LoVo (cell line): ENCODE measurements around the gene LSP1.

Experiments
- DNase-seq: peaks from one replicate; pipeline ENCODE4 v3.0.0-alpha.2; 2016; ENCODE audit warnings: low spot score

The LSP1 gene

DNA sequence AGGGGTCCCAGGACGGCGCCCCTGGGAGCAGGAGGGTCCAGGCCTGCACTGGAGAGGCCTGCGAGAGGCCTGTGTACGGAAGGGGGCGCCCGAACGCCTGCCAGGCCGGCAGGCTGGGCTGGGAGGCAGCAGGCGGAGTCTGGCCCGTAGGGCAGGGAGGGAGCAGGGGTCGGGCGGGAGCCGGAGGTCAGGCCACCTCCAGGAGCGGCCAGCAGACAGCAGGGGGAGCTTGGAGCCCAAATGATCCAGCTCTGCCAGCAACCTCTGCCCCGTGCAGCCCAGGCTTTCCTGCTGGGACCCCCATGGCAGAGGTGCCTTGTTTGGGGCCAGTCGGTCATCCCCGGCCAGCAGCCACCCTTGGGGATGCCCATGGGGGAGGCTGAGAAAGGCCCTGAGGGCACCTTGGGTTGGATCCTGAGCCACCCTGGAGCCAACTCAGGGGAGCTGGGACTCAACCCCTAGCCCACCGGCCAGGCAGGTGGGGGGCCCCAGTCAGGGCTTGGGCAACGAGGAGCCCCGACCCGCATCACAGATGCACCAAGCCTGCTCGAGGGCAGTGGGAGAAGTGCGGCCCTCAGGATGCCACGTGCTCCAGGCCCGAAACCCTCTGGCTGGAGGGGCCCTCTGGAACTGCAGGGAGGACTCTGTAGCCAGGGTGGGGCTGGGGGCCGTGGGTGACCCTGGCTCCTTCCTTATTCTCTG is 27.7 kb upstream of the LSP1 start:
- no peak for DNase-seq

DNA sequence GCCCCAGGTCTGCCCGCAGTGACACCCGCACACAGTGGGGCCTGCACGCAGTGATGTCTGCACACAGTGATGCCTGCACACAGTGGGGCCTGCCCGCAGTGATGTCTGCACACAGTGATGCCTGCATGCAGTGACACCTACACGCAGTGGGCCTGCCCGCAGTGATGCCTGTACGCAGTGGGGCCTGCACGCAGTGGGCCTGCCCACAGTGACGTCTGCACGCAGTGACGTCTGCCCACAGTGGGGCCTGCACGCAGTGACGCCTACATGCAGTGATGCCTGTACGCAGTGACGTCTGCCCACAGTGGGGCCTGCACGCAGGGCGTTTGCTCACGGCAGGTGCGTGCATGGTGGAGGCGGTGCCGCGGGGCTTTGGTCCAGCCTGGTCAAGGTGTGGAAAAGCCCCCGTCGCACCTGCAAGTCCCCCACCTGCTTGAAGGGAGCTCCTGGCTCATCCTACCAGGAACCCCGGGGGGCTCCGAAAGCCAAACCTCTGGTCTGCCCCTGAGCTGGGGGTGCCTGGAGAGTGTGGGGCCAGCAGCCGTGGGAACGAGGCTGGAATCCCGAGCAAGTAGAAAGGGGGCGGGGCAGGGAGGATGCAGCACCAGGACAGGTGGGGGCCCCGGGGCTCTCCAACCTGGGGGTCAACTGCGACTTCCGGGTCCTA is 27.0 kb upstream of the LSP1 start:
- no peak for DNase-seq

DNA sequence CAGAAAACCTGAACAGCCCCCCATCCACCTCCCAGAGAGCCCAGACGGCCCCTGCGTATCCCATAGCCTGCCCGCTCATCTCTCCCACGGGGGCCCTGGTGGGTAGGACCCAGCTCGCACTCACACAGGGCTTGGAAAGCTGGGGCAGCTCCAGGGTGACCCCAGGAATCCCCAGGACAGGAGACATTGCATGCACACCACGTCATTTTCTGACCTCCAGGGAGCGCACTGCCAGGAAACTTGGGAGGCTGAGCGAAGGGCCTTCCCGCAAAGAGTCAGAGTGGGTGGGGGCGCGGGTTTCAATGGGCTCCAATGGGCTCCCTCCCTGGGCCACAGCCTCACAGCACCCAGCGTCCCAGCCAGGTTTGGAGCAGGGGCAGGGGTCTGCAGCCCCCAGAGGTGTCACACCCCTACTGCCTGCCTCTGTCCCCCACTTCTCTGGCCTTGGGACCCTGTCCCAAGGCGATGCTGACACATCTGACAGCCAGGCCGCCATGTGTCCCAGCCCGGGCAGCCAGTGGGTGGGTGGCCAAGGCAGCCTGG is 26.3 kb upstream of the LSP1 start:
- DNase-seq, result no peak

DNA sequence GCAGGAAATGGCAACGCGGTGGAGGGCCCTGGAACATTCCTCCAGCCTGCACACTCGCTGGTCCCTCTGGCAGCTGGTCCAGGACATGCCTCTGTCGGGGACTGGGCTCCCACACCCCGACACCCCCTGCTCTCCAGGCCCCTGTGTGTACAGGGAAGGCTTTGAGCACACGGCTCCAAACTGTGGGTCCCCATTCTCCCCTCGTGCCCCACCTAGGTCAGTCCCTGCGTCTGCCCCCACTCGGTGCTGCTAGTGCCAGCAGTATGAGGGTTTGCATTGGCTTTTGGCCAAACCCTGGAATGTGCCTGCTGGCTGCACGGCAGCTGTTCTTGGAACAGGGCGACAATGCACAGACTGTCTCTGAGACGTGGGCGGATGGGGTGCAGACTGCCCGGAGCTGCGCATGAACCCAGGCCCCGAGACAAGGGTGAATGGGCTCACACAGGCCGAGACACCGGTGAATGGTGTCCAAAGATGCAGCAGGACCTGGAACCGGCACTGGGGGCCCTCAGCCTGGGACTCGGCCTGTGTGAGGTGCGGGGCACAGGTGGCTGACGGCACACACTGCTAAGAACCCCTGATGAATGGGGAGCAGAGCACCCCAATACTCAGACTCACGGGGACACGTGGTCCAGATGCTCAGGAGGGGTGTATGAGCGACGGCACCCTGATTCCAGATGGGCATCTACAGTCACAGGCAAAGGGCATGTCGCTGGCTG is 25.6 kb upstream of the LSP1 start:
- DNase-seq, result peak; percentile 53

DNA sequence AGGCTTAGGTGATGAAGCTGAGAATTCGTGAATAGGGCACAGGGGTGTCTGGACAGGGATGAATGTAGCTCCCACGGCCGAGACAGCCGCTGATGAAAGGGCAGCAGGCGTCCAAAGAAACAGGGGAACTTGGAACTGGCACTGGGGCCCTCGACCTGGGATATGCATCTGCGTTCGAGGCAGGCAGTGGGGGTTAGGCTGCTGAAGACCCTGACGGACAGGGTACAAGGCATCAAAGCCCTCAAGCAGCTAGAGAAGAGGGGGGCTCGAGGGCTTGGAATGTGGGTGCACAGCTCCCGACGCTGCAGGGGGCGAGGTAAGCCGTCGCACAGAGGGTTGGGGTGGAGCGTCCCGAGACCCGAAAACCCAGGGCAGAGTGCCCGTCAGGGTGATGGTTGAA is 25.0 kb upstream of the LSP1 start:
- DNase-seq, result no peak

DNA sequence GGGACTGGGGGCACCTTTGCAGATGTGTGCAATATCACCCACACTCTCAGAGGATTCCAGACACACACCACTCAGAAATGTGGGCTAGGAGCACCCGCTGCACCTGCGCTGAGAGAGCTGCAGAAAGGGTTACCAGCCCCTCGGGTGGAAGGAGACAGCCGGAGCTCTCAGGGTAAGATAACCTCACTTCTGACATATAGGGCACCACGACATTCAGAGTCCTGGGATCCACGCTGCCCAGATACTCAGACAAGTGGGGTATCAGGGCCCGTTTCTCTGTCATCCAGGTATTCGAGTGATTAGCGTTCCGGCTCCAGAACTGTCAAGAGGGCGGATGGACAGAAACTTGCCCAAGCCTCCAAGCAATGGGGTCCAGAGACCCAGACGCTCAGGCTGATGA is 24.3 kb upstream of the LSP1 start:
- DNase-seq, result no peak

DNA sequence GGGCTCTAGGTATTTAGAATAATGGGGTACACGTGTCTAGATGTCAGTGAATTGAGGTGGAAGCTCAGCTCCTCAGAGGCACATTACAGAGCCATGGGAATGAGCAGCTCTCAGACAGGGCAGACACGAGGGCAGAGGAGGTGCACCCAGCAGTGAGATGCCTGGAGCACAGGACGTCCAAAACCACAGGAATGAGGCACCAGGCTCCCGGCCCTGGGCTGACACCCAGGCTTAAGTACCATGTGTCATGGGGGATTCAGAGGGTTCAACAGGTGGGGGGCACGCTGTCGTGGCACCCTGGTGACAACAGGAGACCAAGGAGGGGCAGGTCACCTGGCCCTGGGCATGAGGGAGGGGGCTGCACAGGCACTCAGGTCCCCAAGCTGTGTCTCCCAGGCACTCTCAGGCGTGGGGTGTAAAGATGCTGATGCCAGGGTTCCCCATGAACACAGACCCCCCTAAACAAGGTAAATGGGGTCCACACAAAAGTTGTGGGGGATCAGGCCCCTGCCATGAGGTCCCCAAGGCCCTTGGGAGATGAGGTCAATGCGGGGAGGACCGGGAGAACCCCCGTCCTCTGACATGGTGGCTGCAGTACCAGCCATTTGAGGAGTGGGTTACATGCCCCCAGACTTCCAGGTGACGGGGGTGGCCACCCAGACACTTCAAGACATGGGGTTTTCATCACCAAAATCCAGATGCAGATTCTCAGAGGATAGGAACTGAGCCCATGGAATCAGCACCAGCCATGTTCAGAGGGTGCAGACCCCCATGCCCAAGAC is 23.7 kb upstream of the LSP1 start:
- peak; percentile 39 for DNase-seq

DNA sequence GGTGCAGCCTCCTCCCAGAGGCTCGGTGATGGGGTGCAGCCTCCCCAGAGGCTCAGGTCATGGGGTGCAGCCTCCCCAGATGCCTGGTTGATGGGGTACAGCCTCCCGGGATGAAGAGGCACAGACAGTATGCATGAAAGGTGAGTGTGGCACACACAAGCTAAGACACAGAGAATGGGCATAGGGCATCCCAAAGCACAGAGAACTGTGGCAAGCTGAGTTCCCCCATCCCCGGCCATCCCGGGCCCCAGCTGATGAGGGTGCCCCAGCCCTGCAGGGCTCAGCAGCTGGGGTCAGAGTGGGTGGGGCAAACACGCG is 22.9 kb upstream of the LSP1 start:
- no peak for DNase-seq

DNA sequence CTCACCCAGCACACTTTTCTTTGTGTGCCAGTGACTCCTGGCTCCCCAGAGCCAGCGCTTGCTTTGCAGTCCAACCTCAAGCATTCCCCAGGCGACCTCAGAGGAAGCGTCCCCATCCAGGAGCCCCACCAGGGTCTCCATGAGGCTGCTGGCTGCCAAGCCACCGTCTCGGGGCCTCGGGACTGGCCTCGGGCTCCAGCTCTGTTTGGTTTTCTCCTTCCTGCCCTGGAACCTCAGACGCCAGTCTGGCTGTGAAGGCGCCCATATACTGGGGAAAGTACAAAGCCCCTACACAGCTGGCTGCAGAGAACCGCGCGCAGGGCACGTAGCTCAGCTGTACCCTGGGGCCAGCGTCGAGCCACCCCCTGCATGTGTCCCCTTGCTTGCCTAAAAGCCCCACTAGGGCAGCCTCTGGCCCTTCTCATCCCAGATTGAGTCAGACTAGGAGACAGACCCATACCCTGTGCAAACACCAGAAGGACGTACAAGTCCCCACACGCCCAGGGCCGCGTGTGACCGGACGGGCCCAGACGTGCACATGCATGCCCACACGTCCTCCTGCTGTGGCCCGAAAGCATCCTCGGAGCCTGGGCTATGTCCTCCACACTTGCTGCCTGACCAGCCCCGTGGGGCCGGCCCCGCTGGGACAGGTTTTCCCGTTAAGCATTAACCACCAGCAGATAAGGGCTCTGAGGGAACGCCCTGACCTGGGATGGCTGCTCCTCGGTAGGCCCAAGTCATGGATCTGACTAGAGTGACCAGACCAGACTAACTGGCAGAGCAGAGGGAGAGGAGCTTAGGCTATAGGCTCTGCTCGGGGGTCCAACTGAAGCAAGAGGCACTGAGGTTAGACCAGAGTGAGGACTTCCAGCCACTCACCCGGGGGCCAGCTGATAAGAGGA is 22.3 kb upstream of the LSP1 start:
- DNase-seq, result peak; percentile 74

DNA sequence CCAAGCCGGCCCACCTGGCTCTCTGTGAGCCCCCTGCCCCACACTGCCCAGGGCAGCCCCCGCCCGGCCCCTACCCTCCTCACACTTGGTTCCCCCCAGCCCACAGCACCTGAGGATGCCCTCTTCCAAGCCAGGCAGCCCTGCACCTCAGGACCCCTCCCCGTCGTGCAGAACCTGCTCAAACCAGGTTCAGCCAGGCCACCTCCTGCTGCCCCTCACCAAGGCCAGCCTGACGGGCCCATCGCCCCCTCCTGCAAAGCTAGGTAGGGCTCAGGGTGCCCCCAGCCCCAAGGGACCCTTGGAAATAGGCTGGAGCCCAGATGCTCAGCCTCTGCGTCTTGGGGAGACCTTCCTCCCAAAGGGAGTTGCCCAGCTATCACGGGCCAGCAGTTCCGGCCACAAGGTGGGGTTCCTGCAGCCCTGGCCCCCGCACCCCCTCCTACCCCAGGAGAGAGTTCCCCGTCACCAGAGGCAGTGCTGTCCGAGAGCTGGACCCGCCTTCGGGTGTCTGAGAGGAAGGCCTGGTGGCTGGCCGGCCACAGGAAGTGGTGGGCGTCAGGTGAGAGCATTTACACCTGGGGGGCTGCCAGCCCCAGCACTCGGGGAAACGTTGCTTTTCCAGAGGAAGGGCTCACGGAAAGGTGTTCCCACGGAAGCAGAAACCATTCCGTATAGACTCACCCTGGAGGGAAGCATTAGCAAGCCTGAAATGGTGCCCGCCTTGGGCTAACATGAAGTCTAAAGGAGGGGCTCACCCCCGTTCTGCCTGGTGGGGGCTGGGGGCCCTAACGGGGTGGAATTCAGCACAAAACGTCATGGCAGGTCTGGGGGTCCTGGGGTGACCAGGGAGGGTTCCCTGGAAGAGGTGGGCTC is 21.3 kb upstream of the LSP1 start:
- DNase-seq, result no peak

DNA sequence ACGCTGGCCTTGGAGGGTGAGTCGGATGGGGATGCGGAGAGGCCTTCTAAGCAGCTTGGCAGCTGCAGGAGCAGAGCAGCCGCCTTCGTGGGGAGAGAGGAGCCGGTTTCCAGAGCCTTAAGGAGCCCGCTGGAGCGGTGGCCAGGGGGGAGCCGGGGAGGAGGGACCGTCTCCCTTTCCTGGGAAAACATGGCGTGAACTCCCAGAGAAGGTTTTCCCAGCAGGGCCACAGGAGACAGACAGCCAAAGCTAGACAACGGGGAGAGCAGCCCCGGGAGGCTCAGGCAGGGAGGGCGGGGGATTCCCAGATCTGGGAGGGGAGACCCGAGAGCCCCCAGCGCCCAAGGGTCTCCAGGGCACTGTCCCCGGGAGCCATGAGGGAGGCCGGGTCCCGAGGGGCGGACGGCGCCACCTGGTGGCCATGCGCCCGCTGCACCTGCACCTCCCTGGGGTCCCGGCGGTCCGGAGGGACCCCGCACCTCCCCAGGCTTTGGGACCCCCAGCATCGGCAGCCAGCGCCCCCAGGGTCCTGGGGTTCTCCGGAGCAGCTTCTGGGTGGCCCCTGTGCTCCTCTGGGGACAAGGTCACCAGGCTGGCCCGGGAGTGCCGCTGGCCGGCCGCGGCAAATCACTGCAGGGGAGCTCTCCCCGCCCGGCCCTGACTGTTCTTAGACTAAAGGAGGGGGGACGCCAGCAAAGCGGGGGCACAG is 20.5 kb upstream of the LSP1 start:
- peak; percentile 40 for DNase-seq

DNA sequence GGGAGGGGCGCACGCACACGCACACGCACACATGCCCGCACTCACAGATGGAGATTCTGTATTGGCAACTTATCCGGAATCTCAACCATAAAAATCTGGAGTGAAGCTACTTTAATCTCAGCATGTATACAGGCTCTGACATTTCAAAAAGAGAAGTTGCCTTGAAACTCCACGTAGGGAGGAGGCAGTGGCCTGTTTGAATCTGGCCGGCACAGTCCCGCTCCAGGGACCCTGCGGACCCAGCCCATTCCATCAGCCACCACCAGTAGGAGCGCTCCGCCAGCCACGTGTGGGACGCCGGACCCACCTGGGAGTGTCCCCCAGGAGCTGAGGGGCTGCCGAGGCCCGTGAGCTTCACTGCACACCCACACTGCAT is 20.0 kb upstream of the LSP1 start:
- no peak for DNase-seq

DNA sequence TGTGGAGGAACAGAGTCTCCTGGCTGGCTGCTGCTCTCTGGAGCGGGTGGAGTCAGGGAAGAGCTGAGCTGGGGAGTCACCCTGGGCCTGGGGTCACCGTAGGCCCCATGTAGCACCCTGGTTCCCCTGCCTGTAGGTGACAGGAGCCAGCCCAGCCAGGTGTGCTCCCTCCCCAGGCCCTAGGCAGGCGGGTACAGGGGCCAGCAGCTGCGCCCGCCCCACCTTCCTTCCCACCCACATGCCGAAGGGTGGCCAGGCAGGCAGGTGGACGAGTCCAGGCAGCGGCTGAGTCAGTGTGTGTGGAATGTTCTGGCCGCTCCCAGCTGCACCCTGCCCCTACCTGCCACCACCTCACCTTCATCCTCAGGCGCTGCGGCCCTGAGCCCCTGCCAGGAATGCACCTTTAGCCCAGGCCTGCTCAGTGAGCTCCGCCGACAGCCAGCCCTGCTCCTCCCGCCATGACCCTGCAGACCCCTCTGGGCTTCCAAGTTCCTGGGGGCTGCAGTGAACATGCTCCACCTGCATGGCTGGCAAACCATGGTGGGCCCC is 18.7 kb upstream of the LSP1 start:
- DNase-seq, result peak; percentile 94

DNA sequence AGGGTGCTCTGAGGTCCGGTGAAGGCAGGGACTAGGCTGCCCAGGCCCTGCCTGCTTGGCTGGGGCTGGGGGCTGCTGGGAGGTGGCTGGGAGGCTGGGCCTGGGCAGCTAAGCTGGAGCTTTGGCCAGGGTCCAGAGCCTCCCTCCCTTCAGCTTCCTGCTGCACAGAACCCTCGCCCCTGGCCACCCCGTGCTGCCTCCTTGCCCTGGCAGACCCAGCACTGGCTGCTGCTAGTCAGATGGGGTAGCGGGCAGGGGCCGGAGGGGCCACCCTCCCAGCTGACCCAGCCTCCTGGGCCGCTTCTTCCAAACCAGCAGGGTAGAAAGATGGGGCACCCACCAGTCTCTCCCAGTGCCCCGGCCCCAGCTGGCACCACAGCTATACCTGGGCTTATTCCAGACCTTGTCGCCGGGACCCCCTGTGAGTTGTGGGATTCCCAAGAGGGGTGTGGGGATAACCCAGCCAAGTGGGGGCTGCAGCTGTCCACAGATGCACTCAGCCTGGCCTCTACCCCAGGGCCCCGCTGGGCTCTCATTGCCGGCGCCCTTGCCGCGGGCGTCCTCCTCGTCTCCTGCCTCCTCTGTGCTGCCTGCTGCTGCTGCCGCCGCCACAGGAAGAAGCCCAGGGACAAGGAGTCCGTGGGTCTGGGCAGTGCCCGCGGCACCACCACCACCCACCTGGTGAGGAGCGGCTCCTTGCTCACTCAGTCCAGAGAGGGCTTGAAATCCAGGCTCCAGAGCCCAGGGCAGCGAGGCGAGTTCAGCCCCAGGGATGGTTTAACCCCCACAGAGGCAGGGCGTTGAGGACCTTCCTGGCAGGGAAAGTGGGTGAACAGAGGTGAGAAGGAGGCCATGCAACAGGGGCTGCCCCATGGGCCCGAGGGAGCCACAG is 17.9 kb upstream of the LSP1 start, which contains the start of gene SYT8:
Gene SYT8 (plus strand): TSS at position 212 of the 892 bp plus-strand sequence. CDS start 116 bp downstream, at position 328.
- DNase-seq, result no peak

DNA sequence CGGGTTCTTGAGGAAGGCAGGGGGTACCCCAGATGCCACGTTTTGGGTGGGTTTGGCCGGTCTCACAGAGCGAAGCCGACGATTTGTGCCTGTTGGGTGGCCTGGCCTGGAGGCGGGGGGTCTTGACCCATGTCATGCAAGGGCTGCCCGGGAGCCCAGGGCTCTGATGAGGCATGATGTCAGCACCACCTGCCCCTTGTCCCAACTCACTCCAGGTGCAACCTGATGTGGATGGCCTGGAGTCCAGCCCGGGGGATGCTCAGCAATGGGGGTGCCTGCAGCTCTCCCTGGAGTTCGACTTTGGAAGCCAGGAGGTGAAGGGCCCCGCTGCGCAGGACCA is 17.2 kb upstream of the LSP1 start:
- DNase-seq, result no peak

DNA sequence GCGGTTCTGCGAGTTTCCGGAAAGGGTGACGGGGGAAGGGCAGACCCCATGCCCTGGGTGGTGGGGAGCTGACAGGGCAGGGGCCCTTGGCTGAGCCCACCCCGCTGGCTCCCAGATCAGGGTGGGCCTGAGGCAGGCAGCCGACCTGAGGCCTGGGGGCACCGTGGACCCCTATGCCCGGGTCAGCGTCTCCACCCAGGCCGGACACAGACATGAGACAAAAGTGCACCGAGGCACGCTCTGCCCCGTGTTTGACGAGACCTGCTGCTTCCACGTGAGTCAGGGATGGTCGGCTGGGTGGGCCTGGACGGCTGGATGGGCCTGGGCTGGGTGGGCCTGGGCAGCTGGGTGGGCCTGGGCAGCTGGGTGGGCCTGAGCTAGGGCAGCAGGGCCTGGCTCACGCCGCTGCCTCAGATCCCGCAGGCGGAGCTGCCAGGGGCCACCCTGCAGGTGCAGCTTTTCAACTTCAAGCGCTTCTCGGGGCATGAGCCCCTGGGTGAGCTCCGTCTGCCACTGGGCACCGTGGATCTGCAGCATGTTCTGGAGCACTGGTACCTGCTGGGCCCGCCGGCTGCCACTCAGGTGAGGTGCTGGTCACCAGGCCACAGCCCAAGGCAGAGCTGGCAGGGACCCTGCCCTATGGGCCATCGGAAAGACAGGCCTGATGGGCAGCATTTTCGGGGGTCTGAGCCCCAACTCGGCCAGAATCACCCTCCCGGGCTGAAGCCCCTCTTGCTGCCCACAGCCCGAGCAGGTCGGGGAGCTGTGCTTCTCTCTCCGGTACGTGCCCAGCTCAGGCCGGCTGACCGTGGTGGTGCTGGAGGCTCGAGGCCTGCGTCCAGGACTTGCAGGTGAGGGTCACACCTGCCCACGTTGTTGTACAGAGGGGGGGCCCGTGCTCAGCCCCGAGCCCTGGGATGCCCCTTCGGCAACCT is 16.6 kb upstream of the LSP1 start:
- no peak for DNase-seq
